H1 (cell line): ENCODE results near the gene JAG1. TPM values are rescaled to one million over a fixed set of nuclear protein-coding genes. Genes with fewer than 3 reads are reported as not detected.

Experiments
- BACH1 ChIP-seq: IDR thresholded peaks from 2 replicates; pipeline ENCODE4 v1.6.1; 2012; ENCODE audit warnings: low read length, improper control_type of control experiment
- TEAD4 ChIP-seq: IDR thresholded peaks from 2 replicates; pipeline ENCODE4 v1.6.1; 2012; ENCODE audit warnings: low read depth, low read length, inconsistent platforms, mixed read lengths
- polyA plus RNA-seq, 7 experiments: library from polyadenylated mRNA; depleted of rRNA in 3 of 7; stranded (reverse) in 5 of 7; unstranded in 2 of 7; fragments of >200 nt in 5 of 7; fragments of 200-250 nt in 2 of 7; gene quantifications; 1 replicate in 5 of 7; 2 replicates in 1 of 7; 4 replicates in 1 of 7; pipeline versions ENCODE4 v1.2.1 to v1.2.3, GENCODE V29; 2011 to 2013; ENCODE audit warnings: missing spikeins in 2 of 7, mixed read lengths in 2 of 7
- total RNA-seq: library from RNA; stranded (reverse); fragmentation: NEBNext Ultra II Directional; extraction: Animal tissue kit (Norgen Biotek cat#: 25700); gene quantifications from 2 replicates; pipeline ENCODE4 v1.2.1, GENCODE V29; 2021

Gene JAG1
- total and polyA plus RNA-seq, 2 of the 8 experiments (the other 6 are each of a cell fraction or from before 2014, with no cell fraction given), result 13.5 to 27.3 TPM

DNA sequence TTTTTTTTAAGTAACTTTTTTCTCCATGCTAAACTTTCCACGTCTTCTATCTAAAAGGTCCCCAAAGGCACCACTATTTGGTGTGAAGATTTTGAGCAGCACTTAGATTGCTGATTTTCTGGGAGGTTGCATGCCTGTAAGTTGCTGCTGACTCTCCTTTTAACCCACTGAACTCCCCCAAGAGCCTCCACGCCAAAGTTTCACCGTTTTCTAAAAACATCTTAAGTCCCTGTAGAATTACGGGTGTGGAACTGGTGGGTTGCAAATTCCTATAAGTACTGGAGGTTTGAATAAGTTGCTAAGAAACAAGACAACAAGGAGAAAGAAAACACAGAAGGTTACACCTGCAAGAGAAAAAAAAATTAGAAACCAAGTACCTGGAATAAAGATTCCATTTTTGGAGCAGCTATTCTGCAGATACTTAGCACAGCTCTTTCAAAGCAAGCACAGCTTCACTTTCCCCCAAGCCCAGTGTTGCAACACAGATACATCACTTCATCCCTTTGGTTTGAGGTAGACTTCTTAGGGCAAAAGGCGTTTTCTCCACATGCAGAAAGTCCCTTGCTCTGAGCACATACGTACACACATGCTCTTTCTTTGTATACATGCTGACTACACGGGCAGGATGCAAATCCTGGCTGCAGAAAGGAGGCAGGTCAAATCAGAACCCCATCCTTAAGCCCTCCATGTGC lies 5.0 kb downstream of the JAG1 start (continued):
- TF ChIP-seq TEAD4, result no peak
- no peak for TF ChIP-seq BACH1
